HG02678 (cell line): ENCODE measurements around the gene WWC1.

Source experiments
- ATAC-seq: cut with Tn5 transposase; IDR thresholded peaks from one replicate; pipeline ENCODE4 v1.9.1; 2021; ENCODE audit warnings: mild to moderate bottlenecking, moderate library complexity; ENCODE audit not compliant: unreplicated experiment

WWC1 gene

GRCh38 chr5:168477060-168477459 is 185.6 kb downstream of the WWC1 start:
- no peak for ATAC-seq

- ATAC-seq, result no peak
Observed at GRCh38 chr5:168479166-168479565, 187.7 kb downstream of the WWC1 start.

- no peak for ATAC-seq
Observed at GRCh38 chr5:168480601-168481000, 189.2 kb downstream of the WWC1 start.

- ATAC-seq, result peak; percentile 95
Observed at GRCh38 chr5:168481330-168481788, 189.9 kb downstream of the WWC1 start.

GRCh38 chr5:168482361-168482760 is 190.9 kb downstream of the WWC1 start:
- ATAC-seq, result no peak

- ATAC-seq, result peak; percentile 85
Observed at GRCh38 chr5:168486136-168486879, 194.9 kb downstream of the WWC1 start, which contains the start of gene RARS1. Gene RARS1 (plus strand): TSS chr5:168486471. CDS start chr5:168486499, 28 bp downstream.

GRCh38 chr5:168489059-168489458 is 197.6 kb downstream of the WWC1 start:
- no peak for ATAC-seq

GRCh38 chr5:168494057-168494555 is 202.7 kb downstream of the WWC1 start:
- ATAC-seq, result no peak

GRCh38 chr5:168502563-168503237 is 211.3 kb downstream of the WWC1 start:
- no peak for ATAC-seq

GRCh38 chr5:168513861-168514428 is 222.5 kb downstream of the WWC1 start:
- ATAC-seq, result no peak
